WTC11 (cell line): Measurements from ENCODE around the gene ZDHHC1. TPM values are rescaled to one million over a fixed set of nuclear protein-coding genes. Genes with fewer than 3 reads are reported as not detected.

Experiments used
- ATAC-seq: fragments of 200-7000 bp; cut with Tn5 transposase; 2 replicates; pipeline ENCODE4 v1.10.0; 2021; ENCODE audit warnings: mild to moderate bottlenecking, moderate library complexity
- CTCF ChIA-PET: fragments of 300-600 bp; sonication (Branson Sonifier 250); formaldehyde crosslinking; loops from one replicate; lab custom pipeline; 2021; ENCODE audit warnings: antibody characterized with exemption; lab: Charles Lee
- POLR2A ChIA-PET: fragments of 350-600 bp; sonication (Branson Sonifier 250); formaldehyde crosslinking; loops from one replicate; lab custom pipeline; 2021; ENCODE audit warnings: antibody characterized with exemption; lab: Charles Lee
- DNase-seq: peaks from one replicate; pipeline ENCODE4 v3.0.0; 2021; ENCODE audit warnings: low spot score
- H3K27ac Mint-ChIP-seq: 2 replicates; pipeline ENCODE4 v1.8.0; 2021; ENCODE audit warnings: mixed read lengths
- H3K27me3 Mint-ChIP-seq: 2 replicates; pipeline ENCODE4 v1.8.0; 2021; ENCODE audit warnings: low read depth, mild to moderate bottlenecking, moderate library complexity, mixed read lengths
- H3K36me3 Mint-ChIP-seq: 2 replicates; pipeline ENCODE4 v1.8.0; 2021; ENCODE audit warnings: mixed read lengths
- H3K4me1 Mint-ChIP-seq: 2 replicates; pipeline ENCODE4 v1.8.0; 2022; ENCODE audit warnings: mixed read lengths
- H3K4me3 Mint-ChIP-seq: 2 replicates; pipeline ENCODE4 v1.8.0; 2021; ENCODE audit warnings: mild to moderate bottlenecking, moderate library complexity, mixed read lengths
- H3K9me3 Mint-ChIP-seq: 2 replicates; pipeline ENCODE4 v1.8.0; 2021; ENCODE audit warnings: mixed read lengths
- CREM ChIP-seq: sonication (generic); formaldehyde crosslinking; IDR thresholded peaks from 2 replicates; pipeline ENCODE4 v1.8.1; 2022; ENCODE audit warnings: mild to moderate bottlenecking, missing genetic modification reagents, moderate library complexity
- E2F5 ChIP-seq: sonication (generic); formaldehyde crosslinking; IDR thresholded peaks from 2 replicates; pipeline ENCODE4 v1.8.1; 2022; ENCODE audit warnings: mild to moderate bottlenecking, moderate library complexity, missing genetic modification reagents
- EMX1 ChIP-seq: fragments of 250-450 bp; sonication (Bioruptor Pico); IDR thresholded peaks from 2 replicates; pipeline ENCODE4 v1.8.0; 2021; ENCODE audit warnings: mild to moderate bottlenecking
- ETV6 ChIP-seq: sonication (generic); formaldehyde crosslinking; IDR thresholded peaks from 2 replicates; pipeline ENCODE4 v1.8.1; 2022; ENCODE audit warnings: mild to moderate bottlenecking, missing genetic modification reagents
- FOXP1 ChIP-seq: sonication (generic); formaldehyde crosslinking; IDR thresholded peaks from 2 replicates; pipeline ENCODE4 v1.8.0; 2022; ENCODE audit warnings: missing genetic modification reagents, mild to moderate bottlenecking, moderate library complexity, borderline replicate concordance
- GRHL2 ChIP-seq: fragments of 250-450 bp; sonication (Bioruptor Pico); IDR thresholded peaks from 2 replicates; pipeline ENCODE4 v1.8.0; 2022; ENCODE audit warnings: mild to moderate bottlenecking, moderate library complexity; ENCODE audit not compliant: insufficient replicate concordance, severe bottlenecking
- HMGA2 ChIP-seq: fragments of 250-450 bp; sonication (Bioruptor Pico); IDR thresholded peaks from 2 replicates; pipeline ENCODE4 v1.4.0; 2021; ENCODE audit warnings: mild to moderate bottlenecking, moderate library complexity
- JAZF1 ChIP-seq: fragments of 250-450 bp; sonication (Bioruptor Pico); IDR thresholded peaks from 2 replicates; pipeline ENCODE4 v1.9.0; 2021; ENCODE audit warnings: moderate library complexity, mild to moderate bottlenecking, inconsistent platforms
- NFE2L1 ChIP-seq: sonication (generic); formaldehyde crosslinking; IDR thresholded peaks from 2 replicates; pipeline ENCODE4 v1.8.1; 2023; ENCODE audit warnings: missing genetic modification reagents
- NFYB ChIP-seq: sonication (generic); formaldehyde crosslinking; conservative IDR thresholded peaks from 2 replicates; pipeline ENCODE4 v1.8.0; 2022; ENCODE audit warnings: low read depth, missing genetic modification reagents
- SMAD4 ChIP-seq: sonication (generic); formaldehyde crosslinking; IDR thresholded peaks from 2 replicates; pipeline ENCODE4 v1.8.0; 2022; ENCODE audit warnings: mild to moderate bottlenecking, missing genetic modification reagents
- TEAD4 ChIP-seq: sonication (generic); formaldehyde crosslinking; IDR thresholded peaks from 2 replicates; pipeline ENCODE4 v1.8.0; 2022; ENCODE audit warnings: mild to moderate bottlenecking, missing genetic modification reagents
- USF1 ChIP-seq: sonication (generic); formaldehyde crosslinking; IDR thresholded peaks from 2 replicates; pipeline ENCODE4 v1.8.0; 2022; ENCODE audit warnings: mild to moderate bottlenecking, missing genetic modification reagents
- USF2 ChIP-seq: sonication (generic); formaldehyde crosslinking; IDR thresholded peaks from 2 replicates; pipeline ENCODE4 v1.8.1; 2023; ENCODE audit warnings: mild to moderate bottlenecking, missing genetic modification reagents, moderate library complexity
- ZBTB43 ChIP-seq: sonication (generic); formaldehyde crosslinking; IDR thresholded peaks from 2 replicates; pipeline ENCODE4 v1.8.1; 2023; ENCODE audit warnings: mild to moderate bottlenecking, missing genetic modification reagents
- ZNF232 ChIP-seq: sonication (generic); formaldehyde crosslinking; IDR thresholded peaks from 2 replicates; pipeline ENCODE4 v1.8.0; 2022; ENCODE audit warnings: mild to moderate bottlenecking, missing genetic modification reagents
- ZNF263 ChIP-seq: sonication (generic); formaldehyde crosslinking; IDR thresholded peaks from 2 replicates; pipeline ENCODE4 v1.8.1; 2022; ENCODE audit warnings: low read depth, mild to moderate bottlenecking, moderate library complexity, missing genetic modification reagents
- ZNF396 ChIP-seq: fragments of 250-450 bp; sonication (Bioruptor Pico); IDR thresholded peaks from 2 replicates; pipeline ENCODE4 v1.8.0; 2021; ENCODE audit warnings: mild to moderate bottlenecking, moderate library complexity, borderline replicate concordance
- ZNF423 ChIP-seq: fragments of 250-450 bp; sonication (Bioruptor Pico); IDR thresholded peaks from 2 replicates; pipeline ENCODE4 v2.1.2; 2022; ENCODE audit warnings: mild to moderate bottlenecking, moderate library complexity
- ZNF532 ChIP-seq: fragments of 250-450 bp; sonication (Bioruptor Pico); IDR thresholded peaks from 2 replicates; pipeline ENCODE4 v1.9.0; 2021; ENCODE audit warnings: mild to moderate bottlenecking, borderline replicate concordance
- total RNA-seq: library from RNA; stranded (reverse); gene quantifications from 3 replicates; pipeline ENCODE4 v1.2.3, GENCODE V29; 2021
- TF ChIP-seq, protein P1 (sequence below): sonication (generic); formaldehyde crosslinking; IDR thresholded peaks from 2 replicates; pipeline ENCODE4 v1.8.1; 2022; ENCODE audit warnings: low read depth, missing genetic modification reagents, borderline replicate concordance
- TF ChIP-seq, protein P2 (sequence below): sonication (generic); formaldehyde crosslinking; IDR thresholded peaks from 2 replicates; pipeline ENCODE4 v1.8.1; 2022; ENCODE audit warnings: mild to moderate bottlenecking, missing genetic modification reagents, moderate library complexity, borderline replicate concordance
- TF ChIP-seq, protein P3 (sequence below): sonication (generic); formaldehyde crosslinking; IDR thresholded peaks from 2 replicates; pipeline ENCODE4 v1.8.0; 2022; ENCODE audit warnings: missing genetic modification reagents

The ZDHHC1 gene
- total RNA-seq, 1 experiment from 2014 or later = 4.2 TPM

DNA sequence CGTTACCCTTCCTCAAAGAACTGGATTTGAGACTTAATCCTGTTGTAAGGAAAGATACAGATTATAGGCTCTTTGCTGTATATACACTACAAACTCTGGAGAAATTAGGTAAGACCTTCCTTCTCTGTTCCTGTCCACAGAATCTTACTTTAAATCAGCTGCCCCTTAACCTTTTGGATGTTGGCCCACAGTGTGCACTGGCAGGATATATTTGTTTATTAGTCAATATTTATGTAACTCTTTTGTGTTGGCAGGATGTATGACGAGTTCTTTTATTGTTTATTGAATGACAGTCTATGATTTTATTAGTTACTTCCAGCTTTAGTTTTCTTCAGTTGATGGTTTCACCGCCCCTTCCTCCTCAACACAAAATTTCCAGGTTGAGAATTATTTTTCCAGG lies 69.9 kb downstream of the ZDHHC1 start:
- TF ChIP-seq JAZF1 (CRISPR knock-in tag) = no peak
- no peak for TF ChIP-seq GRHL2 (CRISPR knock-in tag)
- TF ChIP-seq ETV6 = no peak
- no peak for TF ChIP-seq CREM (CRISPR knock-in tag)
- no peak for TF ChIP-seq TEAD4 (CRISPR knock-in tag)
- TF ChIP-seq FOXP1 = no peak
- no peak for TF ChIP-seq EMX1
- no peak for TF ChIP-seq NFE2L1 (CRISPR knock-in tag)
- TF ChIP-seq, protein P1, sequence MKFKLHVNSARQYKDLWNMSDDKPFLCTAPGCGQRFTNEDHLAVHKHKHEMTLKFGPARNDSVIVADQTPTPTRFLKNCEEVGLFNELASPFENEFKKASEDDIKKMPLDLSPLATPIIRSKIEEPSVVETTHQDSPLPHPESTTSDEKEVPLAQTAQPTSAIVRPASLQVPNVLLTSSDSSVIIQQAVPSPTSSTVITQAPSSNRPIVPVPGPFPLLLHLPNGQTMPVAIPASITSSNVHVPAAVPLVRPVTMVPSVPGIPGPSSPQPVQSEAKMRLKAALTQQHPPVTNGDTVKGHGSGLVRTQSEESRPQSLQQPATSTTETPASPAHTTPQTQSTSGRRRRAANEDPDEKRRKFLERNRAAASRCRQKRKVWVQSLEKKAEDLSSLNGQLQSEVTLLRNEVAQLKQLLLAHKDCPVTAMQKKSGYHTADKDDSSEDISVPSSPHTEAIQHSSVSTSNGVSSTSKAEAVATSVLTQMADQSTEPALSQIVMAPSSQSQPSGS = no peak
- no peak for TF ChIP-seq USF1 (CRISPR knock-in tag)
- no peak for TF ChIP-seq ZNF232 (CRISPR knock-in tag)
- no peak for TF ChIP-seq USF2 (CRISPR knock-in tag)
- no peak for TF ChIP-seq ZNF423
- no peak for TF ChIP-seq ZNF396
- no peak for TF ChIP-seq ZNF532 (CRISPR knock-in tag)
- TF ChIP-seq NFYB (CRISPR knock-in tag) = no peak
- TF ChIP-seq, protein P2, sequence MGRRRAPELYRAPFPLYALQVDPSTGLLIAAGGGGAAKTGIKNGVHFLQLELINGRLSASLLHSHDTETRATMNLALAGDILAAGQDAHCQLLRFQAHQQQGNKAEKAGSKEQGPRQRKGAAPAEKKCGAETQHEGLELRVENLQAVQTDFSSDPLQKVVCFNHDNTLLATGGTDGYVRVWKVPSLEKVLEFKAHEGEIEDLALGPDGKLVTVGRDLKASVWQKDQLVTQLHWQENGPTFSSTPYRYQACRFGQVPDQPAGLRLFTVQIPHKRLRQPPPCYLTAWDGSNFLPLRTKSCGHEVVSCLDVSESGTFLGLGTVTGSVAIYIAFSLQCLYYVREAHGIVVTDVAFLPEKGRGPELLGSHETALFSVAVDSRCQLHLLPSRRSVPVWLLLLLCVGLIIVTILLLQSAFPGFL (CRISPR knock-in tag) = no peak
- ChIA-PET CTCF (interaction anchor here (0.8 to 1.6 kb wide), 5 partner anchors 13 to 86 kb away, joined by 3 to 6 read pairs (median 4); partner anchors contain the start of gene TPPP3), POLR2A (no interaction called here)
- no peak overlapping the region for H3K4me3 Mint-ChIP-seq
- no peaks in the 10 kb centered on the region for H3K9me3 Mint-ChIP-seq
- DNase-seq (no peak), ATAC-seq (no peak)
- H3K27ac Mint-ChIP-seq = no peak overlapping the region
- H3K36me3 Mint-ChIP-seq = no peaks in the 10 kb centered on the region
- H3K27me3 Mint-ChIP-seq = peaks cover 3% of the 10 kb centered on the region; the same call in 1 of the 2 replicates
- no peaks in the 10 kb centered on the region for H3K4me1 Mint-ChIP-seq

DNA sequence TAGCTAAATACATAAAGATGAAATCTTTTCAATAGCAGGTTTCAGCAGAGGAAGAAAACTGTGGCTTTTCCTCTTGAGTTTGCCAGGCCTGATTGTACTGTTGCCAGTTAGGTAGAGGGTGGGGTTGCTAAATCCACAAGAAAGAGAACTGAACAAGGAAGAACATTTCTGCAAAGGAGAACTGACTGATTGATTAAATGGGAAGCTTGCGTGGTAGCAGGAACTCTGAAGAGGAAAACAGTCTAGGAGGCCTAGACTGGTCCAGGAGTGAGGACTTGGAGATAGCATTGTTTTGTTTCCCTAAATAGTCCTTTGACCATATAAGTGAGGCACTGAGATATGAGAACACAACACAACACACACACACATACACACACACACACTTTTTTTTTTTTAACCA lies 70.9 kb downstream of the ZDHHC1 start:
- H3K36me3 Mint-ChIP-seq = no peaks in the 10 kb centered on the region
- DNase-seq = no peak
- H3K9me3 Mint-ChIP-seq = no peaks in the 10 kb centered on the region
- H3K27me3 Mint-ChIP-seq = peaks cover 3% of the 10 kb centered on the region; the same call in 1 of the 2 replicates
- no peak overlapping the region for H3K27ac Mint-ChIP-seq
- H3K4me1 Mint-ChIP-seq = no peaks in the 10 kb centered on the region
- POLR2A ChIA-PET = no interaction called here
- H3K4me3 Mint-ChIP-seq = no peak overlapping the region
- CTCF ChIA-PET = interaction anchor here (0.9 to 1.6 kb wide), 3 partner anchors 19 to 67 kb away, joined by 3 to 10 read pairs (median 6); partner anchors contain the start of genes KCTD19 and LRRC36
- no peak for ATAC-seq
- TF ChIP-seq E2F5 (no peak), ZBTB43 (CRISPR knock-in tag) (no peak), ZNF263 (CRISPR knock-in tag) (no peak), HMGA2 (CRISPR knock-in tag) (no peak), SMAD4 (no peak)
- TF ChIP-seq, protein P3, sequence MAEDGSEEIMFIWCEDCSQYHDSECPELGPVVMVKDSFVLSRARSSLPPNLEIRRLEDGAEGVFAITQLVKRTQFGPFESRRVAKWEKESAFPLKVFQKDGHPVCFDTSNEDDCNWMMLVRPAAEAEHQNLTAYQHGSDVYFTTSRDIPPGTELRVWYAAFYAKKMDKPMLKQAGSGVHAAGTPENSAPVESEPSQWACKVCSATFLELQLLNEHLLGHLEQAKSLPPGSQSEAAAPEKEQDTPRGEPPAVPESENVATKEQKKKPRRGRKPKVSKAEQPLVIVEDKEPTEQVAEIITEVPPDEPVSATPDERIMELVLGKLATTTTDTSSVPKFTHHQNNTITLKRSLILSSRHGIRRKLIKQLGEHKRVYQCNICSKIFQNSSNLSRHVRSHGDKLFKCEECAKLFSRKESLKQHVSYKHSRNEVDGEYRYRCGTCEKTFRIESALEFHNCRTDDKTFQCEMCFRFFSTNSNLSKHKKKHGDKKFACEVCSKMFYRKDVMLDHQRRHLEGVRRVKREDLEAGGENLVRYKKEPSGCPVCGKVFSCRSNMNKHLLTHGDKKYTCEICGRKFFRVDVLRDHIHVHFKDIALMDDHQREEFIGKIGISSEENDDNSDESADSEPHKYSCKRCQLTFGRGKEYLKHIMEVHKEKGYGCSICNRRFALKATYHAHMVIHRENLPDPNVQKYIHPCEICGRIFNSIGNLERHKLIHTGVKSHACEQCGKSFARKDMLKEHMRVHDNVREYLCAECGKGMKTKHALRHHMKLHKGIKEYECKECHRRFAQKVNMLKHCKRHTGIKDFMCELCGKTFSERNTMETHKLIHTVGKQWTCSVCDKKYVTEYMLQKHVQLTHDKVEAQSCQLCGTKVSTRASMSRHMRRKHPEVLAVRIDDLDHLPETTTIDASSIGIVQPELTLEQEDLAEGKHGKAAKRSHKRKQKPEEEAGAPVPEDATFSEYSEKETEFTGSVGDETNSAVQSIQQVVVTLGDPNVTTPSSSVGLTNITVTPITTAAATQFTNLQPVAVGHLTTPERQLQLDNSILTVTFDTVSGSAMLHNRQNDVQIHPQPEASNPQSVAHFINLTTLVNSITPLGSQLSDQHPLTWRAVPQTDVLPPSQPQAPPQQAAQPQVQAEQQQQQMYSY = no peak
